Fibroblast of skin of abdomen (primary cell): ENCODE results near the gene ALPI.
"Not testable (repeated sequence)": the region's sequence is repeated elsewhere in the genome, so short reads cannot be mapped to it uniquely, and the experiment has no call there.

ENCODE experiments used
- DNase-seq: peaks from one replicate; pipeline ENCODE4 v3.0.0-alpha.2; 2013

The ALPI gene

DNA sequence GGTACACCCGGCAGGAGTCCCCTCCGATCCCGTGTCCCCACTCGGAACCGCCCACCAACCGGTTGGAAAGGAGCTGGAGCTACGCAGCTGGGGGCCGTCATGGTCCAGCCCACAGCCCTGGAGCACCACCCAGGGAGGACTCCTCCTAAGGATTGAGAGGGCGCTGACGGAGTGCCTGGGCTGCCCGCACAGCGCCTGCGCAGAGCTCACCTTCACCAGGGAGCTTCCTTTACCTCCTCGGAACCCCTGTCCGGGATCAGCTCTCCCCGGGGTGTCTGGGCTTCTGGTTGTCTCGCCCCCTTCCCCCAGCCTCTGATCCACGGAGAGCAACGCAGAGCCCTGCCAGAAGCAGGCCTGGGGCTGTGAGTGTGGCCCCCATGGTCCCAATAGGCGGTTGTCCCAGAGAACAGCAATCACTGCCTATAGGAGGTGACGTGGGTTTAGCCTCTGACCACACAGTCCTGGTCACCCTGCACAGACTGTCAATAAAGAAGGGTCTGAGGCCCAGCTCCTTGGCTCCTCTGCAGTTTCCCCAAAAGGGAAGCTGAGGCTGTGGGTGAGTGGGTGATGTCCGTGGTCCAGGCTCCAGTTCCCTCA, 34.7 kb upstream of the ALPI start:
- no peak for DNase-seq

DNA sequence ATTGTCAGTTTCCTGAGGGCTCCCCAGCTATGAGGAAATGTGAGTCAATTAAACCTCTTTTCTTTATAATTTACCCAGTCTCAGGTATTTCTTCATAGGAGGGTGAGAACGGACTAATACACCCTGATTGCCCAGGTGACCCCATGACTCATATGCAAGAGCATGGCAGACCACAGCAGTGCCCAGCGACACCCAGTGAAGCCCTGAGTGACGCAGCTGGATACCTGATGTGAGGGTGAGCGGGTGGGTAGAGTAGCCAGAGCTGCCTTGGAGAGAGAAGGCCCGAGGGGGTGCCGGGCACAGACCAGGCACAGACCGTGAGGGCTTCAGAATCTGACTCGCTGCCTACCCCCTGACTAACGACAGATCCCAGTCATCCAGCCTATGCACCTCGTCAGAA, 33.9 kb upstream of the ALPI start:
- no peak for DNase-seq

DNA sequence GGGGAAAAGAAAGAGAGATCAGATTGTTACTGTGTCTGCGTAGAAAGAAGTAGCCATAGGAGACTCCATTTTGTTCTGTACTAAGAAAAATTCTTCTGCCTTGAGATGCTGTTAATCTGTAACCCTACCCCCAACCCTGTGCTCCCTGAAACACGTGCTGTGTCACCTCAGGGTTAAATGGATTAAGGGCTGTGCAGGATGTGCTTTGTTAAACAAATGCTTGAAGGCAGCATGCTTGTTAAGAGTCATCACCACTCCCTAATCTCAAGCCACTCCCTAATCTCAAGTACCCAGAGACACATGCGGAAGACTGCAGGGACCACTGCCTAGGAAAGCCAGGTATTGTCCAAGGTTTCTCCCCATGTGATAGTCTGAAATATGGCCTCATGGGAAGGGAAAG, 33.0 kb upstream of the ALPI start:
- DNase-seq, result not testable (repeated sequence)

DNA sequence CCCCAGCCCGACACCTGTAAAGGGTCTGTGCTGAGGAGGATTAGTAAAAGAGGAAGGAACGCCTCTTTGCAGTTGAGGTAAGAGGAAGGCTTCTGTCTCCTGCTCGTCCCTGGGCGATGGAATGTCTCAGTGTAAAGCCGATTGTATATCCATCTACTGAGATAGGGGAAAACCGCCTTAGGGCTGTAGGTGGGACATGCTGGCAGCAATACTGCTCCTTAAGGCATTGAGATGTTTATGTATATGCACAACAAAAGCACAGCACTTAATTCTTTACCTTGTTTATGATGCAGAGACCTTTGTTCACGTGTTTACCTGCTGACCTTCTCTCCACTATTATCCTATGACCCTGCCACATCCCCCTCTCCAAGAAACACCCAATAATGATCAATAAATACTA, 32.5 kb upstream of the ALPI start:
- DNase-seq, result not testable (repeated sequence)

DNA sequence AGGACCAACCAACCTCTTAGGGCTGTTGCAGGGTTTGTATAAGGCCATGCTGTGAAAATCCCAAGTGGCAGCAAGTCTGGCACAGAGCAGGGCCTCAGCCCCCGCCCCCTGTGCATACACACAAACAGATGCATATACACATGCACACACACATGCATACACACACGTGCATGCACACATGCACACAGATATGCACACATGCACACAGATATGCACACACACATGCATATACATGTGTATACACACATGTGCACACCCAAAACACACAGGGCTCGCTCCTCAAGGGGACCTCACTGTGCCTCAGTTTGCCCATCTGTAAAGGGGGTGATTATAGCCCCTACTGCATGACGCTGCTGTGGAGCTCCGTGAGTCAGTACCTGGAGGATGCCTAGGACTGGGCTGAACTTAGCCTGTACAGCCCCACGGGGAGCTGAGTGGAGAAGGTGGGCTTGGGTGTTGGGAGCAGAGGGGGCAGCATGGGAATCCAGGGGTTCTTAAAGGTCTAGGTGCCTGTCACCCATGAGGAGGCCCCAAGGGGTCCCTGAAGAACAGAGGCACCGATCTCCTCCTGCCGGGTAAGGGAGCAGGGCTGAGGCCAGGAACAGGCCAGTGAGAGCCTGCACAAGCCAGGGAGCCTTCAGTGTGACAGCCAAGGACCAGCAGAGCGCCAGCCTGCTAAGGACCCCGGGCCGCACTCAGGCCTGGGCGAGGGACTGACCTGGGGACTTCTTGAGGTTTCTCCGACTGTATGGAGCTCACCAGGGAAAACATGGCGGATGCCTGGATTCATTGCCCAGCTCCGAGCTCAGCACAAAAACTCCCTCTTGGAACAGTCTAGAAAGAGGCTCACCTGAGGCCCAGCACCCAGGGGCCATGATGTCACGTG, 24.0 kb upstream of the ALPI start:
- DNase-seq, result no peak

DNA sequence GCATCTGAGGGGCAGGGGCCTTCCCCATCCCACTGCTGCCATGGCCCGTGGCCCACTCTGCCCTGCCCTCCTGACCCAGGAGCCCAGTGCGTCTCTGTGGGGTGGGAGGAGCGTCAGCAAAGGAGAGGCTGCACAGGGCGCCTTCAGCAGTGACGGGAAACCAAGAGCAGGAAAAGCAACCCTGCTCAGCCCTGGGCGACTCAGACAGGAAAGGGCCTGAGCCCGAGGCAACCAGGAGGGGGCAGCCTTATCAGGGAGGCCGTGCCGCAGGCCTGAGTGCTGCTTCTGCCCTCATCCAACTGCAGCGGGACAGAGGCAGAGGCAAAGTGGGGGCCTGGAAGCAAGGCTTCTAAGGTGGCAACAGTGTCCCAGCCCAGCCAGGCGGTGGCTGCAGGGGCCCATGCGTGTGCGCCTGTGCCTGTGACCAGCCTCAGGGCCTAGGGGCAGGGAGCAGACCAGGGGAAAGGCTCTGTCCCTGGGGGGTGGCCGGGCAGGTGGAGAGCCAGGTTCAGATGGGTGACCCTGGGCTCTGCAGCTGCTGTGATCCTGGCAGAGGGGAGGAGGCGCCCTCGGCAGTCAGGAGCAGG, 23.3 kb upstream of the ALPI start:
- DNase-seq, result no peak

DNA sequence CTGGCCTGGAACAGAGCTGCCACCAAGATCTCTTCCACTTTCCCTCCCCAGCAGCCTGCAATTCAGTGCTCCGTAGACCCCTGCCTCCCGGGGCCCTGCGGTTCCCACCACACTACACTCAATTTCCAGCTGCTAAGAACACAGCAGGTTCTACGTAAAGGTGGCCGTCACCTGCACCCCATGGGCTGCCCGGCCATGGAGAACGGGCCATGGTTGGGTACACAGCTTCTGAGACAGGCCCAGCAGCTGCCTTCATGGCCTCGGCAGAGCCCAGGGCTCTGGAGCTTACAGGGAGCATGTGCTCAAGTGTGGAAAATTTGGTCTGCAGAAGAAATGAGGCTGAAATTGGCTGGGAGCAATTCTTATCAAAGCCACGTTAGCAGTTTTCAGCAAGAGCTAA, 22.3 kb upstream of the ALPI start:
- not testable (repeated sequence) for DNase-seq

DNA sequence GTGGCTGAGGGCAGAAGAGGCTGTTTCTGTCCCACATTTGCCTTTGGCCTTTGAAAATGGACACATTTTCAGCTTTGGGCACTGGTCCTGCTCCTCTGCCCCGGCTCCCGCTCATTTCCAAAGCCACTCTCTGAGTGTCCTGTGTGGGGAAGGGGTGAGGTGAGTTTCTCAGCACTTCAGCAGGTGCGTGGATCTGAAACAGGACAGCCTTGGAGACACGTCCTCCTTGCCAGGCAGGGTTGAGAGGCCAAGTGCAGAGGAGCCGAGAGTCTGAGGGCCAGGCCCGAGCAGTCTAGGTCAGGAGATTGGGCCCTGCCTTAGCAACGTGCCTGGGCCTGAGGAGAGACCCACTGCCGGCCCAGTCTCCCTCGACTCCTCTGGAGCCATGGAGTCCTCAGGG, 21.9 kb upstream of the ALPI start:
- no peak for DNase-seq

DNA sequence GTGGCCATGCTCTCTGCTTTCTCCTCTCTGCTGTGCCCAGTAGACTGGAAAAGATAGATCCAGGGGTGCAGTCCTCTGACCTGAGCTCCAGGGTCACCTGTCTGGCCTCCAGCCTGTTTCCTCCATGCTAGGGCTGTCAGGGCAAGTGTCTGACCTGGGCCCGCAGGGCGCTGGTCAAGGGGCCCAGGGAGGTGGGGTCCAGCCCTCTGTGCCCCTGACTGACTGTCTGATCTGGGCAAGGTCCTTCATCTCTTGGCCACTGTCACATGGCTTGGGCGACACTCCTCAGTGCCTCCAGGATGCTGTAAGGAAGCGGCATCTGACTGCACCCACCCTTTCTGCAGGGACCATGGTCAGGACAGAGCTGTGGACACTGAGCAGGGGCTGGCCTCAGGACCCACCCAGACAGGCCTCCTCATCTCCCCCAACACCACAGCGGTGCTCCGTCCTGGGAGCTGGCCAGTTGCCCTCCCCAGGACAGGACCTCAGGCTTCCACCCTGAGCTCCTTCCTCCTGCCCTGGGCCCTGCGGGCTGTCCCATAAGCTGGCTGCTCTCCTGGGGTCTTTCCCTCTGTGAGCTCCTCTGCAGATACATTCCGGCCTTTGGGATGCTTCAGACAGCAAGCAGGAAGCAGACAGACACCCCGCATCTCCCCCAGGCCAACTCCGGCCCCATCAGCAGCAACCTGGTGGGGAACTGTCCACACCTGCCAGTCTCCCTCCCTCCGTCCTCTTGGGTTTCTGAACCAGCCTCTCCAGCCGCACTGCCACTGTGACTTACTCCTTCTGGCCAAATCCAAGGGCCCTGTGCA, 21.2 kb upstream of the ALPI start:
- DNase-seq, result no peak

DNA sequence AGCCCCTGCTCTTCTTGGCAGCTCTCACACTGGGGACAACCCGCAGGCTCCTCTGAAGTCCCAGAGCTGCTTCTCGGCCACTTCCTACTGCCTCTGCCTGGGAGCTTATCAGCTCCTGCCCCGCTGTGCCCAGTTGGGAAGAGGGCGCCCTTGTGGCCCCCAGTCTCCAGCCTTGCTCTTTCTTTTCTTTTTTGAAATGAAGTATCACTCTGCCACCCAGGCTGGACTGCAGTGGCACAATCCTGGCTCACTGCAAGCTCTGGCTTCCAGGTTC, 20.6 kb upstream of the ALPI start:
- DNase-seq, result no peak

DNA sequence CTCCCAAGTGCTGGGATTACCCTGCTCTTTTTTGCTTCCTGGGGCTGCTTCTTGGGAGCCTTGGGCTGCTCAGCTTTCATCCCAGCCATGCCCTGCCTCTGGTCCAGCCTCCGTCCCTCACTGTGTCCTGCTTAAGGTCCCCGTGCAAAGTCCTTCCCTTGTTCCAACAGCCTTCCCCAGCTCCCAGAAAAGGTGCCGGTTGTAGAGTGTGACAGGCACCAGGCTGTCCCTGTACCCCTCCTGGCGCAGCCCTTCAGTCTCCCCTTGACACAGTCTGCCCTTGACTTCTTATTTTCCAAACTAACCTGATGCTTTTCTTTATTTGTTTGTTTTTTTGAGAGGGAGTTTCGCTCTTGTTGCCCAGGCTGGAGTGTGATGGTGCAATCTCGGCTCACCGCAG, 20.1 kb upstream of the ALPI start:
- no peak for DNase-seq

DNA sequence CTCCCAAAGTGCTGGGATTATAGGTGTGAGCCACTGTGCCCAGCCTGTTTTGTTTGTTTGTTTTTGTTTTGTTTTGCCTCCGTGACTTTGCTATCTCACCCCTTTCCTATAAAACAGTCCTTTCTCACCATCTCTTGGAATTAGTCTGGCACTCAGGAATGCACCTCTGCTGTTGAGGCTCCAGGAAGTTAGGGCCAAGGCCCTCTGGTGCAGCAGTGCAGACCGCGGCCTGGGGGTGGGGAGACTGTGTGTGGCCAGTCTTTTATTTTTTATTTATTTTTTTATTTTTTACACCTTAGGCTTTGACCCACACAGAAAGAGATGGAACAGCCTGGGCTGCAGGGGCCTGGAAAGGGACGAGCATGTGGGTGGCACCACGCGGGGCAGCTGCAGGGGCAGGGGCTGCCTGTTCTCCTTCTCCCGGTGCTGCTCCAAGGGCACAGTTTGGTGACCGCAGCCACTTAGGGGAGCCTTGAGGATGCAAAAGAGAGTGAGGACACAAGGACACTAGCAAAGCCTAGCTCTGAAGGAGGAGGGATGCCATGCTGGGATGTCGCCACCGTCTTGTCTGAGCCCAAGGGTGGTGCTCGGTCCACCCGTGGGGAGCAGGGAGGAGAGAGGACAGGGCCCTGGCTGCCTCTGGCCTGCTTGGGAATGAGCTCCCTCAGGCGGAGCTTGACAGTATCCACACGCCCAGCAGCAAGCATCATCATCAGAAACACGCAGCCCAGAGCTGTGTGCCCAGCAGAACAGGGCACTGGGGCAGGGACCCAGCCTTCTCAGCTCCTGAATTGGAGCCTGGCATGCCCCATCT, 19.4 kb upstream of the ALPI start:
- no peak for DNase-seq

DNA sequence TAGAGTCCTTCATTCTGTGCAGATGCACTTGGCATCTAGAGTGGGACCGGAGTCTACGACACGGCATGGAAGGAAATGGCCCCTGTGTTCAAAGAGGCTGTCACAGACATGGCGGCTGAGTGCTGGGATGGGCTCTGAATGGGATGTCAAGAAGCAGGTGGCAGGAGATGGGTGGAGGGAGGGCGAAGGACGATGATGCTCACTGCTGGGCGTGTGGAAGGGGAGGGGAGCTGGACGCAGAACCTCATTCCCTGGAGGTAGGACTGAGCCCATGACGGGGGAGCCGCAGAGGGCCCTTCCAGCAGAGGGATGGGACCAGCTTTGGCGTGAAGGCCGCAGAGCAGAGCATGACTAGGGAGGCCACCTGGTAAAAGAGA, 18.8 kb upstream of the ALPI start:
- no peak for DNase-seq

DNA sequence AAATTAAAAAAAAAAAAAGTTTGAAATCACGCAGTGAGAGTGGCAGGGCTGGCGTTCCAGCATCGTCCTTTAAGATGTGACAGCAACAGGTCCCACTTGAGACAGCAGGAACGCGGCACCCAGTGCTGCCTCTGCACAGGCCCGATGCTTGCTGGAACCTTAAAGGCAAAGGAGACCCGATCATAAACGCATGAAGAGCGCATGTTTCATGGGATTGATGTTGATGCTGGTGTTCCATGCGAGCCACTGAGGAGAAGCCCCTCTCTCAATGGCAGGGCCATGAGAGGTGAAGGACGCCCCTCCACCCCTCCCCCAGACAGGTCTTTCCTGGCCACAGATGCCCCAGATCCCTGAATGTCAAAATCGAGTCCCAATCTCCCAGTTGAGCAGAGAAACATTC, 17.9 kb upstream of the ALPI start:
- no peak for DNase-seq

DNA sequence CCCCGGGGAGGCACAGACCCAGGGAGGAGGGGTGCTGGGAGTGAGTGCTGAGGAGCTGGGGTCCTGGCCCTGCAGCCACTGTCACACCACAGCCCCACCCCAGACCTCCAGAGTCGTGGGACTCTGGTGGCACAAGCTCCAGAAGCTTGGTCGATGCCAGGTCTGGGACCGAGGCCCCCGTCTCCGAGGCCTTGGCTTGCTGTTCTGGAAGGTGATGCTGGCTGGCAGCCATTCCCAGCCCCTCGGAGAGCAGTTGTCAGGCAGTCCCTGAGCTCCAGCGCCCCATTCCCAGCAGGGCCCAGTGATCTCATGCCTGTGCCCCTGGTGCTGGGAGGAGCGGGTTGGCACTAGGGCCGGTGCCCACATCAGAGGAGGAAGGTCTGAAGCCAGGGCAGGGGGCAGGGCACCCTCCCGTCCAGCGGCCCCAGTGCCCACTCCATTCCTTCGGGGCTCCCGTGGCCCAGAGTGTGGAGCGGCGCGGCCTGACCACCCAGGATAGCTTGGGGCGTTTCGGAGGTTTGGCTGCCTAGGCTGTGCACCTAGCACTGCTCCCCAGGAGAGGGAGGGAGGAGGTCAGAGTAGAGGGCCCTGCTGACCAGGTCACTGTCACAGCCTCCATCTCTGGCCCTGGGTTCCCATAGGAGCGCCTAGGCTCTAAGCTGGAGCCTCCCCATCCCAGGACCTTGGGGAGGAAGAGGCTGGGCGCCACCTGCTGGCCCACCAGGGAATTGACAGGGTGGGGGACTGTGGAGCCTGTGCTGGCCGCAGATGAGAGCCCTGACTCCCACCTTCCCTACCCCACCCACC, 16.8 kb upstream of the ALPI start:
- DNase-seq, result no peak

DNA sequence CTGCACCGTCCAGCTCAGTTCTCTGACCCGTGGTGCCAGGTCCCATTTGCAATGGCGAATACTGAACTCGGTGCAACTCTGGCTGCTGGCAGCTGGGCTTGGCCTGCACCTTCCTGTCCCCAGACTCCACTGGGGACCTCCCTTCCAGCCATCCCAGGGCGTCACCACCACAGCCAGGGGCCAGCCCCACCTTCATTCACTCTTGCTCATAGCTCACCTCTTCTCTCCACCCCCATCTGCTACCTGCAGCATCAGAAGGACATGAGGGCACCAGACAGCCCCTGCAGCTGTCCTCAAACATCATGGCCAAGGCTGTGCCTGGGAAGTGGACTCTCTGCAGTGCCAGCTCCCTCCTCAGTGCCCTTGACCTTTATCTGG, 16.2 kb upstream of the ALPI start:
- no peak for DNase-seq

DNA sequence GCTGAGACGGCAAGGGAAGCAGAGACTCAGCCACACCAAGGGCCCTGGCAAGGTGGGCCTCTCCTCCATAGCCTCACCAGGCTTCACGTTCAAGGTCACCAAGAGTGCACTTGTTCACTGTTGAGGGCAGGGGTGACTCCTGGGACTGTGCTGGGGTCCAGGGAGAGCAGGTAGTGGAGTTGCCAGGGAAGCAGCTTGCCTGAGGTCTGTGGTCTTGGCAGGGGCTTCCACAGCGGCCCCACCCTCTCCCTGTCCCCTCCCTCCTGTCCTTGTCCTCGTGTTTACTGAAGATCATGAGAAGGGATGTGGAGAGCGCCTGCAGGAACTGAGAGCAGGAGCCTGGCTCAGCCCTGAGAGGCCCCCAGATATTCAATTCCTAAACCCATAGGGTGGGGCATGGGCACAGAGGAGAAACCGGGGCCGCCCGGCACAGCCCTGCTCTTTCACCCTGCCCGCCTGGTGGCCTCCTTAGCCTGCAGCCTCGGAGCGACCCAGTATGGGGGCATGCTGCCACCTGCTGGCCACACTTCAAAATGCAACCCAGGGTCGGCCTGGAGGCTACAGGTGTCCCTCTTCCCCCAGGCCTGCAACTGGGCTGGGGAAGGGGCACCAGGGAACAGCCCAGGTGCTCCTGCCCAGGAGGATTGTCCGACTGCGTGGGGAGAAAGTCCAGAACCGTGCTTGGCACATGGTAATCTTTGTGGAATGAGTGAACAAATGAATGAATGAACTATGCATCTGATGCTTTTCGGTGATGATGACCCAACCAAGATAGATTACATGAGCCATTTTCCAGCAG, 15.5 kb upstream of the ALPI start:
- DNase-seq, result peak; percentile 49

DNA sequence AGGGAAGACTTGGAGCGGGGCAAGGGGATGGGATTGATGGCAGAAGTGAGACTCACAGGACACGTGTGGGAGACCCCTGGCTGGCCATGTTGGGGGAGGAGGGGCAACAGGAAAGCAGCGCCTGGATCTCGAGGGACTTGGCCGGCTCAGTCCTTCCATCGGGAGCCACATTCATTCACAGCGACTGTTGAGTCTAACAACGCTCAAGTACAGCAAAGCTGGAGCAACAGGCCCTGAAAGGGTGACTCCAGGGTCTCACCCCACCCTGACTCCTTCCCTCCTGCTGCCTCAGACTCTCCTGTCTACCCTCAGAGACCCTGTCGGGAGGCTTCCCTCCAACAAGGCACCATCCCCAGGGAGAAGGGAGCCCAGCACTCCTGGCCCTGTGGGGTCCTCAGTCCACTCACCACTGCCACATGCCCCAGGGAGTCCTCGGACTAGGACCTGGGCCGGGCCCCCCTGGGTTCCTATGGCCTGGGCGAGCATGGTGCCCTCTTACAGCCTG, 14.8 kb upstream of the ALPI start:
- DNase-seq, result no peak

DNA sequence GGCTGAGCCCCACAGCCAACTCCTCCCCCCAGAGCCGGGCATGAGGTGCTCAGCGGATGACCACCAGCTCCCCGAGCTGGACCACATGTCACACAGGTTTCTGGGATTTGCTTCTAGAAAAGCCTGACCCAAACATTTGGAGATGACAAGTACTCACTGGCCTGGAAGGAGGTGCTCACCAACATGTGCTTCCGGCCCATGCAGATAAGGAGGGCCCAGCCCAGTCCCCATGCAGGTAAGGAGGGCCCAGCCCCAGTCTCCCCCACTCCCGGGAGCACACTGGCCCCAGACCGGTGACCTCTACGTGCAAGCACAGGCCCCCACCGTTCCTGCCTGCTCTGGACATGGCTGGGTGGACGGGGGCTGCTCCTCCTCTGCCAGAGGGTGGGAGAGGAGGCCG, 14.0 kb upstream of the ALPI start:
- not testable (repeated sequence) for DNase-seq

DNA sequence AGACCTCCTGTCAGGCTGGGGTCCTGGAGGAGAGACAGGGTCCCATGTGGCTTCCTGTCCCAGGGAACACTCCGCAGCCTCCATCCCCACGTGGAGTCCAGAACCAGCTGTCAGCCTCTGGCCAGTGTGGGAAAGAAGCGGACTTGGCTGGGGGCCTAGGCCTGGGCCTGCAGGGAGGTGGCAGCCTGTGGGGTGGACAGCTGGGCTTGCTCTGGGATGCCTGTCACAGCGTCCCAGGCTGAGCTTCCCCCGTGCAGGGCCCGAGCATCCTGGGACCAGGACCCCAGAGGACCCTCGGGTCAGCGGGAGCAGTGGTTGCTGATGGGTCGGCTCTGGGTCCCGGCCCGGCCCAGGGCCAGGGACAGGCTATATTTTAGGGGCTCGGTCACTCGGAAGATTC, 13.5 kb upstream of the ALPI start:
- DNase-seq, result not testable (repeated sequence)

DNA sequence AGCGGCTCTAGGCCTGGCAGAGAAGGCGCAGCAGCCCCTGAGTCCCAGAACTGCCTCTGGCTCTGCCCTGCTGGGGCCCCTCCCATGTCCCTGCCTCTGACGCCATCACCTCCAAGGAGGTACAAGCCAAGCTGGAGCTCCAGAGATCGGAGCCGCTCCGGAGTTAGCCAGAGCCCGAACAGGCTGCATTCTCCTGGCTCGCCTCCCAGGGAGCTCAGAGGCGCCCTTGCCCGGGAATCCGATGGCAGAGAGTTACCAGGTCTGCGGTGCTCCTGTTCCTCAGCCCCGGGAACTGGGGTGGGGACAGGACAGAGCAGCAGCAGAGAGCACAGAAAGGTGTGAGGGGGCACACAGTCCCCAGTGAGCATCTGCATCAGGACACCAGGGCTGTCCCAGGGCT, 12.9 kb upstream of the ALPI start:
- not testable (repeated sequence) for DNase-seq
